H1 (cell line): ENCODE data around the gene ENDOU. TPM values are rescaled to one million over a fixed set of nuclear protein-coding genes. Genes with fewer than 3 reads are reported as not detected.

Source experiments
- CBX5 ChIP-seq: fragments of 300-800, 300-1000 bp; sonication (generic); IDR thresholded peaks from 2 replicates; pipeline ENCODE4 v1.7.1; 2016; ENCODE audit warnings: antibody characterized with exemption, low read length, low read depth
- CHD7 ChIP-seq: fragments of 300-600 bp; sonication (generic); IDR thresholded peaks from 2 replicates; pipeline ENCODE4 v1.7.1; 2012; ENCODE audit warnings: low read length, moderate library complexity, mild to moderate bottlenecking, inconsistent platforms; ENCODE audit not compliant: insufficient replicate concordance
- JUN ChIP-seq: IDR thresholded peaks from 2 replicates; pipeline ENCODE4 v1.6.1; 2011; ENCODE audit warnings: low read depth, mild to moderate bottlenecking, improper control_type of control experiment, low read length
- KDM5A ChIP-seq: fragments of 200-600 bp; IDR thresholded peaks from 2 replicates; pipeline ENCODE4 v1.7.1; 2012; ENCODE audit warnings: mild to moderate bottlenecking, low read length, inconsistent platforms, mixed read lengths
- NRF1 ChIP-seq: IDR thresholded peaks from 2 replicates; pipeline ENCODE4 v1.6.1; 2011; ENCODE audit warnings: mild to moderate bottlenecking, low read depth, low read length, improper control_type of control experiment
- PHF8 ChIP-seq: fragments of 200-600 bp; sonication (generic); conservative IDR thresholded peaks from 2 replicates; pipeline ENCODE4 v1.7.1; 2012; ENCODE audit warnings: low read depth, mild to moderate bottlenecking, inconsistent platforms, low read length, moderate library complexity
- POU5F1 ChIP-seq: IDR thresholded peaks from 2 replicates; pipeline ENCODE4 v1.6.1; 2011; ENCODE audit warnings: low read depth, mild to moderate bottlenecking, low read length, moderate library complexity
- RNF2 ChIP-seq: fragments of 200-900, 300-1000 bp; sonication (generic); IDR thresholded peaks from 2 replicates; pipeline ENCODE4 v1.7.1; 2016; ENCODE audit warnings: borderline replicate concordance, low read depth, mild to moderate bottlenecking, antibody characterized with exemption, low read length; ENCODE audit not compliant: poor library complexity, severe bottlenecking; ENCODE audit errors: missing control alignments
- SP1 ChIP-seq: IDR thresholded peaks from 2 replicates; pipeline ENCODE4 v1.6.1; 2011; ENCODE audit warnings: low read depth, low read length
- polyA plus RNA-seq, 7 experiments: library from polyadenylated mRNA; depleted of rRNA in 3 of 7; stranded (reverse) in 5 of 7; unstranded in 2 of 7; fragments of >200 nt in 5 of 7; fragments of 200-250 nt in 2 of 7; gene quantifications; 1 replicate in 5 of 7; 2 replicates in 1 of 7; 4 replicates in 1 of 7; pipeline versions ENCODE4 v1.2.1 to v1.2.3, GENCODE V29; 2011 to 2013; ENCODE audit warnings: missing spikeins in 2 of 7, mixed read lengths in 2 of 7
- total RNA-seq: library from RNA; stranded (reverse); fragmentation: NEBNext Ultra II Directional; extraction: Animal tissue kit (Norgen Biotek cat#: 25700); gene quantifications from 2 replicates; pipeline ENCODE4 v1.2.1, GENCODE V29; 2021

Gene ENDOU
- total and polyA plus RNA-seq, 2 of the 8 experiments (the other 6 are each of a cell fraction or from before 2014, with no cell fraction given) = not detected

- TF ChIP-seq CHD7 (no peak), JUN (no peak), SP1 (no peak), POU5F1 (no peak), PHF8 (peak; percentile 95), KDM5A (no peak; the same call in 1 of the 2 replicates), NRF1 (0 out of 2 replicates have a peak, but pooled peaks have one; percentile 12), CBX5 (no peak), RNF2 (no peak)
Observed at GRCh38 chr12:47705566-47706425, 19.5 kb downstream of the ENDOU start, which contains the start of gene RPAP3 (continued).
